HCT116 (cell line): ENCODE results near the gene RCC2. TPM values are rescaled to one million over a fixed set of nuclear protein-coding genes. Genes with fewer than 3 reads are reported as not detected.

ENCODE experiments used
- ATAC-seq: fragments of 200-7000 bp; cut with Tn5 transposase; 2 replicates; pipeline ENCODE4 v1.9.1; 2020; ENCODE audit warnings: mild to moderate bottlenecking, moderate library complexity
- BruUV-seq: library from RNA; stranded (reverse); fragments of 400-500 nt; replicated peaks from 2 replicates; lab custom pipeline; 2021; lab: Mats Ljungman, UMichigan
- CTCF ChIA-PET: fragments of 300-600 bp; sonication (Branson Sonifier 250); formaldehyde crosslinking; loops from one replicate; lab custom pipeline; 2021; ENCODE audit warnings: antibody characterized with exemption; lab: Charles Lee
- POLR2A ChIA-PET: fragments of 300-600, 350-600 bp; sonication (Branson Sonifier 250); formaldehyde crosslinking; loops from one replicate; lab custom pipeline; 2021; ENCODE audit warnings: antibody characterized with exemption; lab: Charles Lee
- RAD21 ChIA-PET, 2 experiments: fragments of 300-600 bp; sonication (Branson Sonifier 250); formaldehyde crosslinking; loops; one replicate each; lab custom pipeline; 2023; ENCODE audit warnings: low total read pairs in 2 of 2; ENCODE audit not compliant: uncharacterized antibody in 2 of 2, unreplicated experiment in 2 of 2, low non-redundant PET in 1 of 2; lab: Charles Lee
- DNase-seq: peaks from one replicate; pipeline ENCODE4 v3.0.0-alpha.2; 2010; ENCODE audit warnings: low read depth, low spot score
- H2AFZ ChIP-seq: fragments of 200-600 bp; shearing (Covaris generic), sonication (generic); 2 replicates; pipeline ENCODE4 v1.6.1; 2017; ENCODE audit warnings: low read depth, mixed run types, mixed read lengths, antibody characterized with exemption, low read length; ENCODE audit not compliant: poor library complexity, severe bottlenecking
- H3K27ac ChIP-seq: 2 replicates; pipeline ENCODE4 v1.5.1; 2012; ENCODE audit warnings: low read depth, low read length
- H3K27me3 ChIP-seq: fragments of 200-600 bp; sonication (generic); 2 replicates; pipeline ENCODE4 v1.6.1; 2016; ENCODE audit warnings: mixed run types, low read length, mixed read lengths; ENCODE audit not compliant: insufficient read depth
- H3K36me3 ChIP-seq, 2 experiments: fragments of 200-500 bp in 1 of 2; fragments of 200-600 bp in 1 of 2; sonication (Bioruptor generic) in 1 of 2; sonication (generic) in 1 of 2; 2 replicates each; pipeline versions ENCODE4 v1.5.1 to v1.6.1; 2014 to 2016; ENCODE audit warnings: low read length in 2 of 2, inconsistent platforms in 1 of 2, mixed read lengths in 1 of 2, mixed run types in 1 of 2; ENCODE audit not compliant: insufficient read depth in 2 of 2, control insufficient read depth in 1 of 2
- H3K4me1 ChIP-seq, 2 experiments: fragments of 200-600 bp in 1 of 2; sonication (generic) in 1 of 2; 2 replicates each; pipeline versions ENCODE4 v1.5.1 to v1.6.1; 2012 to 2017; ENCODE audit warnings: low read length in 2 of 2, inconsistent platforms in 1 of 2, mild to moderate bottlenecking in 1 of 2, mixed read lengths in 1 of 2, mixed run types in 1 of 2, moderate library complexity in 1 of 2; ENCODE audit not compliant: insufficient read depth in 2 of 2, control insufficient read depth in 1 of 2
- H3K4me2 ChIP-seq: fragments of 200-600 bp; sonication (generic); 2 replicates; pipeline ENCODE4 v1.6.1; 2017; ENCODE audit warnings: mixed run types, low read length, mixed read lengths
- H3K4me3 ChIP-seq, 2 experiments: fragments of 200-600 bp in 1 of 2; sonication (generic) in 1 of 2; replicated peaks in 1 of 2; 2 replicates each; pipeline ENCODE4 v1.5.1; 2011 to 2016; ENCODE audit warnings: low read length in 2 of 2, control low read depth in 1 of 2, low read depth in 1 of 2, mild to moderate bottlenecking in 1 of 2, mixed read lengths in 1 of 2, mixed run types in 1 of 2
- H3K79me2 ChIP-seq: fragments of 200-600 bp; sonication (generic); 2 replicates; pipeline ENCODE4 v1.6.1; 2017; ENCODE audit warnings: mild to moderate bottlenecking, mixed run types, low read length, moderate library complexity, mixed read lengths; ENCODE audit not compliant: insufficient read depth
- H3K9ac ChIP-seq: fragments of 200-600 bp; sonication (generic); 2 replicates; pipeline ENCODE4 v1.6.1; 2016; ENCODE audit warnings: low read length, mixed read lengths
- H3K9me2 ChIP-seq: fragments of 200-600 bp; sonication (generic), shearing (Covaris generic); 2 replicates; pipeline ENCODE4 v1.6.1; 2017; ENCODE audit warnings: mixed run types, mild to moderate bottlenecking, moderate library complexity; ENCODE audit not compliant: insufficient read depth
- H3K9me3 ChIP-seq, 2 experiments: fragments of 200-500 bp in 1 of 2; fragments of 200-600 bp in 1 of 2; sonication (Bioruptor generic) in 1 of 2; sonication (generic) in 1 of 2; 2 replicates each; pipeline ENCODE4 v1.6.1; 2014 to 2017; ENCODE audit warnings: low read length in 2 of 2, mixed read lengths in 2 of 2, inconsistent platforms in 1 of 2, low read depth in 1 of 2, mild to moderate bottlenecking in 1 of 2, mixed run types in 1 of 2, moderate library complexity in 1 of 2; ENCODE audit not compliant: control insufficient read depth in 1 of 2, insufficient read depth in 1 of 2
- H4K20me1 ChIP-seq: fragments of 200-600 bp; sonication (generic), shearing (Covaris generic); 2 replicates; pipeline ENCODE4 v1.6.1; 2017; ENCODE audit warnings: mixed run types, mild to moderate bottlenecking, moderate library complexity; ENCODE audit not compliant: insufficient read depth
- EGR1 ChIP-seq: IDR thresholded peaks from 2 replicates; pipeline ENCODE4 v1.6.1; 2012; ENCODE audit warnings: low read depth
- EZH2 ChIP-seq: fragments of 200-600 bp; sonication (generic); IDR thresholded peaks from 2 replicates; pipeline ENCODE4 v1.6.1; 2017; ENCODE audit warnings: antibody characterized with exemption, mixed run types
- SP1 ChIP-seq: IDR thresholded peaks from 2 replicates; pipeline ENCODE4 v1.6.1; 2012; ENCODE audit warnings: low read depth
- ZFX ChIP-seq: fragments of 450-650 bp; IDR thresholded peaks from 2 replicates; pipeline ENCODE4 v1.6.1; 2017
- intact Hi-C: fragments of 100-400 bp; cut with micrococcal nuclease; formaldehyde crosslinking; loops from 2 replicates; pipeline ENCODE4 v1.10.0; 2022
- total RNA-seq: library from RNA; stranded (reverse); gene quantifications from one replicate; pipeline ENCODE4 v1.2.1, GENCODE V29; 2021; ENCODE audit not compliant: unreplicated experiment
- TF ChIP-seq, protein P1 (sequence below): IDR thresholded peaks from 2 replicates; pipeline ENCODE4 v1.6.1; 2011; ENCODE audit warnings: mild to moderate bottlenecking, low read length, moderate library complexity; ENCODE audit not compliant: insufficient replicate concordance; ENCODE audit errors: extremely low read depth

Gene RCC2
- total RNA-seq, 1 experiment from 2014 or later = 178 TPM

DNA sequence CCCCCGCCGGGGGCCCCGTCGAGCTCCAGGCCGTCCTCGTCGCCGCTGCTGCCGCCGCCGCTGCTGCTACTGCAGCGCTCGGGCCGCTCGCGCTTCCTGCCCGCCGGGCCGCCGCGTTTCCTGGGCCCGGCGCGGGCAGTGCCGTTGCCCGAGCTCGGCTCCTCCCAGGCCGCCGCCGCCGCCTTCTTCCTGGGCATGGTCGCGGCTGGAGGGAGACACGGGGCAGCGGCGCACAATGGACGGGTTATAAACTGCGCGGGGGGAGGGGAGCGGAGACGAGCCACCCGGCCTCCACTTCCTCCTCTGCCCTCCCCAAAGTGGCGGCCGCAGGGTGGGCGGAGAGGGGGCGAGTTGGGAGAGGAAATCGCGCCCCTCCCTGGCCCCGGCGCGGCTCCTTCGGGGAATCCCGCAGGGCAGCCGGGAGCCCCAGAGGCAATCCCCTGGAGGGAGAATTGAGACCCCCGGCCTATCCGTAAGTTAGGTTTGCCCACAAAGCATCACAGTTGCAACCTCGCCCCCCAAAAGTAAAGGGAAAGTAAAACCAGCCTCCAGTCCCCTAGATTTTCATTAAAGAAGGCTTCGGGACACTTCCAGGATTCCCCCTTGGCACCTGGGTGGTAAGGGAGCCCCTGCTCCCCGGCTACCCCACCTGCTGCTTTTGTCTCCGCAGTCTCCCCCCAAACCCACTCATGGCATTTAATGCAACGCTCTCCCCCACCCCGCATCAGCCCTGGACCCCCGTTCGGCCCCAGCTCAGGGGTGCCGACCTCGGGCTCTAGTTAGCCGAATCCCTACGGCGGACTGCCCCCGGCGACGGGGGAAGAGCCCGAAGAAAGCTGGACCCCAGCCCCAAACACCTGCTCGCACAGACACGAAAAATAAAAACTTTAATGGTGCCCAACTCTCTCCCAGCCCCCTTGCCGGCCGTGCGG is 893 bp downstream of the RCC2 start:
- ChIA-PET POLR2A (interaction anchor here (0.7 to 1.2 kb wide), 3 partner anchors 88 to 329 kb away, joined by 3 read pairs; no protein-coding TSS in a partner anchor), CTCF (interaction anchor here (0.6 kb wide), 1 partner anchor 26 kb away, joined by 3 read pairs; no protein-coding TSS in a partner anchor), RAD21 (interaction anchor here in 1 of 2 experiments (0.6 kb wide), 1 partner anchor 39 kb away, joined by 3 read pairs; no protein-coding TSS in a partner anchor)
- Histone ChIP-seq H3K27me3 (no peaks in the 10 kb centered on the region), H3K36me3 (peaks cover 9 to 32% of the 10 kb centered on the region in 2 experiments; a peak in 3 of 4 replicates), H3K4me1 (peaks cover 41 to 53% of the 10 kb centered on the region in 2 experiments), H3K79me2 (peaks cover 51% of the 10 kb centered on the region), H2AFZ (no peak overlapping the region), H3K27ac (peak overlapping the region; percentile 98), H3K9me2 (no peaks in the 10 kb centered on the region), H4K20me1 (no peaks in the 10 kb centered on the region), H3K4me3 (peak overlapping the region; percentile 94 to 98), H3K9ac (peak overlapping the region; percentile 99), H3K4me2 (peak overlapping the region; percentile 99), H3K9me3 (no peaks in the 10 kb centered on the region)
- no peak for DNase-seq
- no TSS peak for BruUV-seq
- intact Hi-C loops = no loop called here
- ATAC-seq = peak; percentile 47
- TF ChIP-seq ZFX = peak; percentile 93
- TF ChIP-seq, protein P1, sequence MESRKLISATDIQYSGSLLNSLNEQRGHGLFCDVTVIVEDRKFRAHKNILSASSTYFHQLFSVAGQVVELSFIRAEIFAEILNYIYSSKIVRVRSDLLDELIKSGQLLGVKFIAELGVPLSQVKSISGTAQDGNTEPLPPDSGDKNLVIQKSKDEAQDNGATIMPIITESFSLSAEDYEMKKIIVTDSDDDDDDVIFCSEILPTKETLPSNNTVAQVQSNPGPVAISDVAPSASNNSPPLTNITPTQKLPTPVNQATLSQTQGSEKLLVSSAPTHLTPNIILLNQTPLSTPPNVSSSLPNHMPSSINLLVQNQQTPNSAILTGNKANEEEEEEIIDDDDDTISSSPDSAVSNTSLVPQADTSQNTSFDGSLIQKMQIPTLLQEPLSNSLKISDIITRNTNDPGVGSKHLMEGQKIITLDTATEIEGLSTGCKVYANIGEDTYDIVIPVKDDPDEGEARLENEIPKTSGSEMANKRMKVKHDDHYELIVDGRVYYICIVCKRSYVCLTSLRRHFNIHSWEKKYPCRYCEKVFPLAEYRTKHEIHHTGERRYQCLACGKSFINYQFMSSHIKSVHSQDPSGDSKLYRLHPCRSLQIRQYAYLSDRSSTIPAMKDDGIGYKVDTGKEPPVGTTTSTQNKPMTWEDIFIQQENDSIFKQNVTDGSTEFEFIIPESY = no peak
- no peak for TF ChIP-seq SP1
- no peak for TF ChIP-seq EZH2
- TF ChIP-seq EGR1 = peak; percentile 48; the same call in 1 of the 2 replicates
